Esophagus (tissue), 2 donors: ENCODE data around the gene SMURF2. TPM values are rescaled to one million over a fixed set of nuclear protein-coding genes. Genes with fewer than 3 reads are reported as not detected.

ENCODE experiments used
- H3K27ac ChIP-seq, 2 donors: one replicate each; pipeline ENCODE4 v1.5.1; 2013; ENCODE audit warnings: low read depth in 2 of 2, mild to moderate bottlenecking in 2 of 2, inconsistent platforms in 1 of 2, low read length in 1 of 2, moderate library complexity in 1 of 2
- H3K27me3 ChIP-seq, 2 donors: one replicate each; pipeline ENCODE4 v1.6.1; 2013; ENCODE audit warnings: low read length in 2 of 2, control low read depth in 1 of 2, mild to moderate bottlenecking in 1 of 2; ENCODE audit not compliant: insufficient read depth in 2 of 2, control insufficient read depth in 1 of 2
- H3K36me3 ChIP-seq, 2 donors: one replicate each; pipeline ENCODE4 v1.6.1; 2013; ENCODE audit warnings: low read length in 1 of 2; ENCODE audit not compliant: control insufficient read depth in 2 of 2, insufficient read depth in 2 of 2
- H3K4me1 ChIP-seq, 2 donors: one replicate each; pipeline ENCODE4 v1.6.1; 2013; ENCODE audit warnings: low read length in 1 of 2; ENCODE audit not compliant: control insufficient read depth in 2 of 2, insufficient read depth in 2 of 2
- H3K4me3 ChIP-seq, 2 donors: one replicate each; pipeline ENCODE4 v1.5.1; 2013; ENCODE audit warnings: low read length in 2 of 2, mild to moderate bottlenecking in 2 of 2, low read depth in 1 of 2, moderate library complexity in 1 of 2
- H3K9me3 ChIP-seq, 2 donors: one replicate each; pipeline ENCODE4 v1.6.1; 2013; ENCODE audit warnings: mild to moderate bottlenecking in 2 of 2, low read depth in 1 of 2, low read length in 1 of 2, moderate library complexity in 1 of 2; ENCODE audit not compliant: control insufficient read depth in 2 of 2, insufficient read depth in 1 of 2
- WGBS, 2 donors: extraction: QIAGEN DNeasy Blood & Tissue Kit; methylation state at CpG; one replicate each; pipeline ENCODE4 v1.1.7; 2013; 5-methylcytosine and 5-hydroxymethylcytosine counted together
- polyA plus RNA-seq, 2 donors: library from polyadenylated mRNA; stranded (reverse); fragments of 200-250 nt; gene quantifications; one replicate each; pipeline ENCODE4 v1.2.3, GENCODE V29; 2013
- donor health status: healthy with polysubstance abuse.
- donor health status: Bipolar disorder and iron deficiency.

The SMURF2 gene
- polyA plus RNA-seq, 2 donors, result 3.1 TPM

DNA sequence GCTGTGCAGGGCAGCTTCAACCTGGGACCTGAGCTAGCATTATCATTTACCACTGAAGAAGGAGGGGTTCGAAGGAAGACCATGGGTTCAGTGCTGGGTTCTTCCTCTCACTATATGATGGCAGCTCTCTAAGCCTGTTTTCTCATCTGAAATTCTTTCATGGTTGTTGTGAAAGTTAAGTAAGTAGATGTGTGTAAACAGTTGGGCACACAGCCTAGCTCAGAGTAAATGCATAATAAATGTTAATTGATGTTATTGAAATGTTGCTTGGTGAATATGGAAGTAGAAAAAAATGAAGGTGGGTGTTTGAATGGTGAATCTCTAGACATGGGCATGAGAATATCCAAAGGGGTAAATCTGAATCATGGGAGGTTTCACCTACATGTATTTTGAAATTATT is 146.3 kb downstream of the SMURF2 start:
- Histone ChIP-seq H3K9me3 (no peaks in the 10 kb centered on the region), H3K4me3 (no peak overlapping the region), H3K27ac (no peak overlapping the region), H3K36me3 (peaks cover 0 to 10% of the 10 kb centered on the region in 2 donors), H3K4me1 (no peaks in the 10 kb centered on the region), H3K27me3 (no peaks in the 10 kb centered on the region)
- WGBS, 2 donors, result 93 to 99% methylated on average over 1 of the region's 1 CpG

DNA sequence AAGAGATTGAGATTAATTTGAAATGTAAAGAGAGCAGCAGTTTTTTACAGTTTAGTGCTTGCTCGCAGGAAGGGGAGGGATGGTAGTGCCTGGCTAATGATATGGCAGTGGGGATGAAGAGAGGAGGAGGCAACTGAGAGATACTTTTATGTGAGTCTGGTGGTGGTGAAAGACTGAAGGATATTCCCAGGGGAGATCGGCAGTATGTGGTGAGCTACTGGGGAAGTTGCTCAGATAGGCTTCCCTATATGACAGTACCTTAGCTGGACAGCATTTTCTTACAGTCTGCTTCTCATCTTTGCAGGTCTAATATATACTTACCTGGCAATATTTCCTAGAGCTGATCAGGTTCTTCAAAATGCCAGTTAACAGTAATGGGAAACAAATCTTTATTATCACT is 146.7 kb downstream of the SMURF2 start:
- H3K27ac ChIP-seq, result no peak overlapping the region
- peaks cover 0 to 12% of the 10 kb centered on the region in 2 donors for H3K36me3 ChIP-seq
- H3K4me1 ChIP-seq, result no peaks in the 10 kb centered on the region
- H3K9me3 ChIP-seq, result no peaks in the 10 kb centered on the region
- no peak overlapping the region for H3K4me3 ChIP-seq
- H3K27me3 ChIP-seq, result no peaks in the 10 kb centered on the region
- WGBS, 2 donors, result 87 to 94% methylated on average over 2 of the region's 2 CpGs

DNA sequence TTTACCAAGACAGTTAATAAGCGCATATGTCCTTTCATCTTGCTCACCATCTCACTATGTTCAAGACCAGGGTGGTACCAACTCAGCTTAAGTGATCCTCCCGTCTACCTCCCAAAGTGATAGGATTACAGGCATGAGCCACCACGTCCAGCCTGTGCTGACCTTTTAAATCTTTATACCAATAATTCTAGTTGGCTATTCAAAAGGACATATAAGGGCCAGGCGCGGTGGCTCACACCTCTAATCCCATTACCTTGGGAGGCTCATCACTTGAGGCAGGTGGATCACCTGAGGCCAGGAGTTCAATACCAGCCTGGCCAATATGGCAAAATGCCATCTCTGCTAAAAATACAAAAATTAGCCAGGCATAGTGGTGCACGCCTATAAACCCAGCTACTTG is 152.9 kb downstream of the SMURF2 start:
- Histone ChIP-seq H3K36me3 (peaks cover 2 to 3% of the 10 kb centered on the region in 2 donors), H3K4me1 (no peaks in the 10 kb centered on the region), H3K9me3 (no peaks in the 10 kb centered on the region), H3K27me3 (no peaks in the 10 kb centered on the region), H3K4me3 (no peak overlapping the region), H3K27ac (no peak overlapping the region)
- 89 to 91% methylated on average over 6 of the region's 6 CpGs for WGBS, 2 donors

DNA sequence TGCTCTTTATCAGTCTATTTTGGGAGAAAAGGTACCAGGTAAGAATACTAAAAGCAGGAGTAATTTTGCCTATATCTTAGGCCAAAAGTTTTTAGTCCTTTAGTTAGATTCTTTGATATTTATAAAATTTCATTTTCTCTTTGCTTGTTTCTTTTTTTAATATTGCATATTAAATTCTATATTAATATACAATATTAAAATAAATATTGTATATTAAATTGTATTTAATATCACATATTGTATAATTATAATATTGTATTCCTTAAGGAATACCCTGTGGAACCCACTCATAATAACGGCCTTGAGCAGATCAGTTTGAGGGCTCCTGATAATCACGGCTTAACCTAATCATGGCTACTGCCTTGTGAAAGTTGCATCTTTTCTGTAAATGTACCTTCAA is 153.4 kb downstream of the SMURF2 start:
- Histone ChIP-seq H3K27ac (no peak overlapping the region), H3K27me3 (no peaks in the 10 kb centered on the region), H3K4me1 (no peaks in the 10 kb centered on the region), H3K9me3 (no peaks in the 10 kb centered on the region), H3K36me3 (peaks cover 2 to 3% of the 10 kb centered on the region in 2 donors), H3K4me3 (no peak overlapping the region)
- 86 to 94% methylated on average over 2 of the region's 2 CpGs for WGBS, 2 donors

DNA sequence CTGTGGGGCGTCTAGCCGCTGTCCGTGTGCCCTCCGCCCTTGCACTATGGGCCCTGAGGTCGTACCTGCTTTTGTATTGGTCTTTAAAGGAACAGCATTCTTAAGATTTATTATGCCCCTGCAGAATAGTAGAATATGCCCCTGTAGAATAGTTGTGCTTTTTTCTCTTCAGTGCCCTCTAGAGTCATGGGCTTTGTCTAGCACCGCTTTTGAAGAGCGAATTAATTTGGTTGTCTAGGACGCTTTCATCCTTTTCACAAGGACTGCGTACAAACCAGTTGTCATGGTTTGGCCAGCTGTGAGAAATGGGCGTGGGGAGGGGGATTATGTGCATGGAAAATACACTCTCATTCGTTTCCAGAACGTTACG is 154.7 kb downstream of the SMURF2 start:
- 0% methylated on average over 13 of the region's 13 CpGs for WGBS, 2 donors
- H3K27me3 ChIP-seq, result no peaks in the 10 kb centered on the region
- H3K36me3 ChIP-seq, result peaks cover 4 to 10% of the 10 kb centered on the region in 2 donors
- peak overlapping the region; percentile 87 to 97 for H3K4me3 ChIP-seq
- H3K4me1 ChIP-seq, result no peaks in the 10 kb centered on the region
- no peaks in the 10 kb centered on the region for H3K9me3 ChIP-seq
- H3K27ac ChIP-seq, result peak overlapping the region; percentile 99

DNA sequence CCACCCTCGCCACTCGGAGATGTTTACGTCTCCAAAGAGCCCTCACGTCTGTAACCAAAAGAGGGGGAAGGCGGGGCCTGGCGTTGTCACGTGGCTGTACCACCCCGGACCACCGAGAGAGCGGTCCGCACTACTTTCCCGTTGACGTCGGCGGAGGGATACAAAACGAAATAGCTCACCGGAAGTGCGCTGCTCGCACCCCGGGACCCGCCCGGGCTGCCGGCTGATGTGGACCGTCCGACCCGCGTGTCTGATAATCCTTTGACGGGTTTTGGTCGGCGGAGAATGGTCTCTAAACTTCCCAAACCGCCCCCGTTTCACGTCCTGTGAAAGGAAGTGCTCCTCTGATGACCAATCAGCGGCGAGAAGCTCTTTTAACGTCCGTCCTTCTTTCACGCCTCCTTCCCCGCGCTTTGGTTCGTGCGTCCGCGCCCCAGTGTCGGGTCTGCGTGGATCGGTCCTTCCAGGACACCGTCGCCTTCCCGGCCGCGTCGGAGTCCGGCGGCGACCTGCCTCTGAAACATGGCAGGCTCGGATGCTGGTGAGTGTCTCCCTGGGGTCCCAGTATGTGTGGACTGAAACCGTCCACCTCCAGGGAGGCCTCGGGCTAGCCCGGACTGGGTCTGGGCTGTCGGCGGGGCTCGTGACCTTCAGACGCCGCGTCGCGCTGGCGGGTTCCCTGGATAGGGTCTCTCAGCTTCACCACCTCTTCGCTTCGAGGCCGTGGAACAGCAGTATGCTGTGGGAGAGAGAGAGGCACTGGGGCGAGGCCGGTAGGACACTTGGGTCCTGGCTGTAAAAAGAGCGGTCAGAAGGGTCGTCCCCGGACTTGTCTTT is 155.3 kb downstream of the SMURF2 start, which contains the start of gene CEP95:
CEP95 (plus strand) TSS at position 402 of the 837 bp plus-strand sequence; CDS start at position 523, 121 bp downstream.
- Histone ChIP-seq H3K4me3 (peak within 1 kb of the TSS; percentile 87 to 97), H3K27ac (peak within 1 kb of the TSS; percentile 99), H3K27me3 (no peaks in the 10 kb centered on the region), H3K36me3 (peaks cover 5 to 13% of the 10 kb centered on the region in 2 donors), H3K4me1 (no peaks in the 10 kb centered on the region), H3K9me3 (no peaks in the 10 kb centered on the region)
- 0% methylated on average over 77 of the region's 77 CpGs for WGBS, 2 donors

DNA sequence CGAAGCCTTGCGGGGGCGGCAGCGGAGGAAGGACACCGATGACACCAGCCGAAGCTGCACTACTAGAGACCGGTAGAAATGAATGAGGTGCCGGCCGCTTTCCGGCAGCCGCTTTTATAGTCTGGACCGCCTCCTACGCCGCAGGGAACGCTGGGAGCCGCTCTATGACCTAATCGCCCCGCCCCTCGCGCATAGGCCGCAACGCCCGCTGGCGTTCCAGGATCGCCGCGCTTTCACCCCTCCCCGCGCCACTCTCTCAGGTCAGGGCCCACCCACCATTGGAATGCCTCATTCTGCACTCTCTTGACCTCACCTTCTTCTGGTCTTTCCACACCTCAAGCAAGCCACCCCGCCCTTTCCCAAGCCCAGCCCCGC is 155.9 kb downstream of the SMURF2 start, which contains the start of gene DDX5:
DDX5 (minus strand) TSS at position 89 of the 375 bp plus-strand sequence. CDS start 170 bp downstream, outside the sequence.
- Histone ChIP-seq H3K27me3 (no peaks in the 10 kb centered on the region), H3K4me3 (peak within 1 kb of the TSS; percentile 87 to 97), H3K9me3 (no peaks in the 10 kb centered on the region), H3K4me1 (no peaks in the 10 kb centered on the region), H3K27ac (peak within 1 kb of the TSS; percentile 99), H3K36me3 (peaks cover 10 to 18% of the 10 kb centered on the region in 2 donors)
- 1% methylated on average over 31 of the region's 31 CpGs for WGBS, 2 donors

DNA sequence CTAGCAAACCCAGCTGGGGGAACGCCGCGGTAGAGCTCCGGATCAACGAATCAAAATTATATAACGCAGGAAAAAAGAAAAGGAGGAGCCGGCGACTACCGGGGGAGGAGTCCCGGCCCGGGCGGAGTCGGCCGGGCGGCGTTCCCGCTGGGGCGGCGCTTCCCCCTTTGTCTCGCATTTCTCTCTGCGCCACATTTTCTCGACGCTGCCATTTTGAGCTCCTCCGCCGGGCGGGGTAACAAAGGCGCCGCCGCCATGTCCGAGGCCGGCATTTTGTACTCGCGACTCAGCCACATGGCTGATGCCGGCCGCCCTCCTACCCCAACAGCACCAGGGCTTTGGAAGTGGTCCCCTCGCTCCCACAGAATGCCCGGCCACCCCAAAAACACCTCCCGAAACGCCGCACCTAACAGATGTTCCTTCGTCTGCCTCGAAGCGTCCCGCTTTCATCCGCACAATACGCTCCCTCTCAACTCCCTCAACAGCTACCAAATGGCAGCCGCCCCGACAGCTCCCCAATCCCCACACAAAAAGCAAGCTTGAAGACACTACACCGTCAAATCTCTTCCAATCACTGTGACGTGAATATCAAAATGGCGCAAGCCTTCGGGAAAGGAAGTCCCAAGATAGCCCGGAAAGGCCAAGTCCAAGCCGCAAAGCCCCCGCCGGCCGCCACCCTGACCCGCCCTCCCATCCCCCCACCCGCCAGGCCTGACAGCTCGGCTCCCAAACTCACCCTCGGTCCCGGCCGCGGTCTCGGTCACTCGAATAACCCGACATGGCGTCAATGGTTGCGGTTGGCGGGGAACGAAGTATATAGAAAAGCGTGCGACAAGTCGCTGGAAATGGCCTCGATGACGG is 156.5 kb downstream of the SMURF2 start:
- WGBS, 2 donors, result 0% methylated on average over 64 to 76 of the region's 76 CpGs
- no peaks in the 10 kb centered on the region for H3K4me1 ChIP-seq
- no peaks in the 10 kb centered on the region for H3K27me3 ChIP-seq
- peak overlapping the region; percentile 99 for H3K27ac ChIP-seq
- H3K4me3 ChIP-seq, result peak overlapping the region; percentile 87 to 97
- H3K9me3 ChIP-seq, result no peaks in the 10 kb centered on the region
- peaks cover 15 to 21% of the 10 kb centered on the region in 2 donors for H3K36me3 ChIP-seq

DNA sequence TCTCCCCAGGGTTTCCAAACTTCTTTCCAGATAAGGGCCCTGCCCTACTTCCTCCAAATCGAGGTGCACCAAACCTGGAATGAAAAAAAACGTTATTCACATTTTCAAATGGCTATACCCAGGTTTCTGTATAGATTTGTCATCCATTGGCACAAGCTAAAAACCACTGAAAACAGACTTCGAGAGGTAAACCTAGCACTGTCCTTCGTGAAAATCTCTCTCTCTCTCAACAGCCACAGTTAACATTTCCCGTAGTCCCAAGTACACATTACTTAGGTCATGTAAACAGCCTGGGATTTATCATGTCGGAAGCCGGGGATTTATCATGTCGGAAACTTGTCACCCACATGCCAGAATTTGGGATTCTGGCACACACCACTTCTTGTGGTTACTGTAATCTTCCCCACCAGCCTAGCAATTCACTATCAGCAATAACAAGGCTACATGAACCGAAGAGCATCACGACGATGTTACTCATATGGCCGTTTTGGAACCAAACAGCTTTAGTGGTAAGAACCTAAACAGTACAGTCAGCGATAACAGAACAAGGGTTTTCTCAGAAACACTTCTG is 157.3 kb downstream of the SMURF2 start:
- WGBS, 2 donors, result 1% methylated on average over 13 of the region's 13 CpGs
- no peaks in the 10 kb centered on the region for H3K9me3 ChIP-seq
- H3K27me3 ChIP-seq, result no peaks in the 10 kb centered on the region
- no peaks in the 10 kb centered on the region for H3K4me1 ChIP-seq
- peak overlapping the region; percentile 99 for H3K27ac ChIP-seq
- peak overlapping the region; percentile 87 to 97 for H3K4me3 ChIP-seq
- peaks cover 16 to 24% of the 10 kb centered on the region in 2 donors for H3K36me3 ChIP-seq
